H1 (cell line): ENCODE data around the gene CRX. TPM values are rescaled to one million over a fixed set of nuclear protein-coding genes. Genes with fewer than 3 reads are reported as not detected.

ENCODE experiments used
- CHD7 ChIP-seq: fragments of 300-600 bp; sonication (generic); IDR thresholded peaks from 2 replicates; pipeline ENCODE4 v1.7.1; 2012; ENCODE audit warnings: low read length, moderate library complexity, mild to moderate bottlenecking, inconsistent platforms; ENCODE audit not compliant: insufficient replicate concordance
- KDM1A ChIP-seq: fragments of 200-600, 300-600 bp; sonication (generic); IDR thresholded peaks from 2 replicates; pipeline ENCODE4 v1.7.1; 2016; ENCODE audit warnings: mild to moderate bottlenecking, low read length, borderline replicate concordance
- polyA plus RNA-seq, 7 experiments: library from polyadenylated mRNA; depleted of rRNA in 3 of 7; stranded (reverse) in 5 of 7; unstranded in 2 of 7; fragments of >200 nt in 5 of 7; fragments of 200-250 nt in 2 of 7; gene quantifications; 1 replicate in 5 of 7; 2 replicates in 1 of 7; 4 replicates in 1 of 7; pipeline versions ENCODE4 v1.2.1 to v1.2.3, GENCODE V29; 2011 to 2013; ENCODE audit warnings: missing spikeins in 2 of 7, mixed read lengths in 2 of 7
- total RNA-seq: library from RNA; stranded (reverse); fragmentation: NEBNext Ultra II Directional; extraction: Animal tissue kit (Norgen Biotek cat#: 25700); gene quantifications from 2 replicates; pipeline ENCODE4 v1.2.1, GENCODE V29; 2021

Gene CRX
- total and polyA plus RNA-seq, 2 of the 8 experiments (the other 6 are each of a cell fraction or from before 2014, with no cell fraction given), result 0.08 TPM; not detected in 1

DNA sequence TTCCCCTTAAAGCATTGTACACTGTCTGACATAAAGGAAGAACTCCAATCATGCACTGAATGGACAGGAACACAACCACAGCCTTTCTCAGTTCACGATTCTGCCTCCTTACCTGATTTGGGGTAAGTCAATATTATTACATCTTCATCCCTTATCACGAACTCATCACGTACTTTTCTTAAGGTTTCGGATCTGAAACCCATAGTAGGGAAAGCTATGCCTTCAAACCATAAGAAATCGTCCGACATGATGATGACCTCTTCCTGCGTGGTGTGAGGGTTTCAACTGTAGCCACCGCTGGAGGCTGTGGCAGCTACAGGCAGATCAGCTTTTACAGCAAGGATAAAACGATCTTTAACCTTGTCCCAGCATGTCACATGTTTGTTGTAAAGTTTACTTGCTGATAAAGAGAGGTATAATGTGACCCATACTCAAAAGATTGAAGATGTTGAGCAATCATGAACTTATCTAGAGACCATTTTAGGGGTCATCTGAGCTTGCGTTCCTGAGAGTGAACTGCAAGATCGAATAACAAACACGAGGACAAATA is 64.3 kb downstream of the CRX start, which contains the start of gene SULT2A1 (continued):
- TF ChIP-seq CHD7 (no peak), KDM1A (no peak)
